ENCODE results near the gene DEPDC7. TPM values are rescaled to one million over a fixed set of nuclear protein-coding genes. Genes with fewer than 3 reads are reported as not detected.
A peak's percentile ranks its signal among the peaks of the same experiment; 100 is the strongest.

Gene DEPDC7
- total RNA-seq, 1 experiment from 2014 or later: 5.6 TPM

DNA sequence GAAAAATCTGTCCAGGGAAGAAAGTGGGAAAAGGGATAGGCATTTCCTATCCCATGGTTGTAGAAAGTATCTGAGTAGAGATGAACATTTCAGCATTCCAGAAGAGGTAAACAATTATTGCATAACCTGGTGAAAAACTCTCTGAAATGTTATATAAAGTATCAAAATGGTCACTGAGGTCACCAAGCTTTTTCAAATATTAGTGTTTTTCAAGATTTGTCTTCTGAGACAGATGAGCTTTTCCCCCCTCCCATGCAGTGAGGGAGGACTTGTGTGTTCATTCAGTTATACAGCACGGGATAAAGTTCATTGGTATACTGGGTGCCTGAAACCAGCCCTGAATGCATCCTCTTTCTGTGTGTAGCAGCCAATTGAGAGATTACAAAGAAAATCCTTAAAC is 1.9 kb upstream of the DEPDC7 start:
- Mint-ChIP-seq H3K9me3 (no peaks in the 10 kb centered on the region), H3K27me3 (ENCODE audit: low read depth) (peaks cover 38% of the 10 kb centered on the region), H3K4me1 (peaks cover 18% of the 10 kb centered on the region), H3K27ac (no peak overlapping the region), H3K4me3 (no peak overlapping the region), H3K36me3 (no peaks in the 10 kb centered on the region)
- CTCF ChIA-PET: no interaction called here
- POLR2A ChIA-PET: no interaction called here
- DNase-seq (ENCODE audit: low spot score): no peak
- no peak for ATAC-seq
- TF ChIP-seq, protein P1, sequence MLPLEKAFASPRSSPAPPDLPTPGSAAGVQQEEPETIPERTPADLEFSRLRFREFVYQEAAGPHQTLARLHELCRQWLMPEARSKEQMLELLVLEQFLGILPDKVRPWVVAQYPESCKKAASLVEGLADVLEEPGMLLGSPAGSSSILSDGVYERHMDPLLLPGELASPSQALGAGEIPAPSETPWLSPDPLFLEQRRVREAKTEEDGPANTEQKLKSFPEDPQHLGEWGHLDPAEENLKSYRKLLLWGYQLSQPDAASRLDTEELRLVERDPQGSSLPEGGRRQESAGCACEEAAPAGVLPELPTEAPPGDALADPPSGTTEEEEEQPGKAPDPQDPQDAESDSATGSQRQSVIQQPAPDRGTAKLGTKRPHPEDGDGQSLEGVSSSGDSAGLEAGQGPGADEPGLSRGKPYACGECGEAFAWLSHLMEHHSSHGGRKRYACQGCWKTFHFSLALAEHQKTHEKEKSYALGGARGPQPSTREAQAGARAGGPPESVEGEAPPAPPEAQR (CRISPR knock-in tag; IDR thresholded peaks at IDR 0.05): no peak
- TF ChIP-seq SOX15 (CRISPR knock-in tag; IDR thresholded peaks at IDR 0.05): no peak
- TF ChIP-seq, protein P2, sequence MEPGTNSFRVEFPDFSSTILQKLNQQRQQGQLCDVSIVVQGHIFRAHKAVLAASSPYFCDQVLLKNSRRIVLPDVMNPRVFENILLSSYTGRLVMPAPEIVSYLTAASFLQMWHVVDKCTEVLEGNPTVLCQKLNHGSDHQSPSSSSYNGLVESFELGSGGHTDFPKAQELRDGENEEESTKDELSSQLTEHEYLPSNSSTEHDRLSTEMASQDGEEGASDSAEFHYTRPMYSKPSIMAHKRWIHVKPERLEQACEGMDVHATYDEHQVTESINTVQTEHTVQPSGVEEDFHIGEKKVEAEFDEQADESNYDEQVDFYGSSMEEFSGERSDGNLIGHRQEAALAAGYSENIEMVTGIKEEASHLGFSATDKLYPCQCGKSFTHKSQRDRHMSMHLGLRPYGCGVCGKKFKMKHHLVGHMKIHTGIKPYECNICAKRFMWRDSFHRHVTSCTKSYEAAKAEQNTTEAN (CRISPR knock-in tag; IDR thresholded peaks at IDR 0.05): no peak
- TF ChIP-seq, protein P3, sequence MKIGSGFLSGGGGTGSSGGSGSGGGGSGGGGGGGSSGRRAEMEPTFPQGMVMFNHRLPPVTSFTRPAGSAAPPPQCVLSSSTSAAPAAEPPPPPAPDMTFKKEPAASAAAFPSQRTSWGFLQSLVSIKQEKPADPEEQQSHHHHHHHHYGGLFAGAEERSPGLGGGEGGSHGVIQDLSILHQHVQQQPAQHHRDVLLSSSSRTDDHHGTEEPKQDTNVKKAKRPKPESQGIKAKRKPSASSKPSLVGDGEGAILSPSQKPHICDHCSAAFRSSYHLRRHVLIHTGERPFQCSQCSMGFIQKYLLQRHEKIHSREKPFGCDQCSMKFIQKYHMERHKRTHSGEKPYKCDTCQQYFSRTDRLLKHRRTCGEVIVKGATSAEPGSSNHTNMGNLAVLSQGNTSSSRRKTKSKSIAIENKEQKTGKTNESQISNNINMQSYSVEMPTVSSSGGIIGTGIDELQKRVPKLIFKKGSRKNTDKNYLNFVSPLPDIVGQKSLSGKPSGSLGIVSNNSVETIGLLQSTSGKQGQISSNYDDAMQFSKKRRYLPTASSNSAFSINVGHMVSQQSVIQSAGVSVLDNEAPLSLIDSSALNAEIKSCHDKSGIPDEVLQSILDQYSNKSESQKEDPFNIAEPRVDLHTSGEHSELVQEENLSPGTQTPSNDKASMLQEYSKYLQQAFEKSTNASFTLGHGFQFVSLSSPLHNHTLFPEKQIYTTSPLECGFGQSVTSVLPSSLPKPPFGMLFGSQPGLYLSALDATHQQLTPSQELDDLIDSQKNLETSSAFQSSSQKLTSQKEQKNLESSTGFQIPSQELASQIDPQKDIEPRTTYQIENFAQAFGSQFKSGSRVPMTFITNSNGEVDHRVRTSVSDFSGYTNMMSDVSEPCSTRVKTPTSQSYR (CRISPR knock-in tag; IDR thresholded peaks at IDR 0.05): no peak
- no peak for TF ChIP-seq FOXJ3 (CRISPR knock-in tag; IDR thresholded peaks at IDR 0.05; ENCODE audit: borderline replicate concordance)
- no peak for TF ChIP-seq RELA (CRISPR knock-in tag; IDR thresholded peaks at IDR 0.05; ENCODE audit: borderline replicate concordance)
- no peak for TF ChIP-seq ESRRA (CRISPR knock-in tag; IDR thresholded peaks at IDR 0.05; ENCODE audit: borderline replicate concordance)
- TF ChIP-seq ZNF138 (CRISPR knock-in tag; conservative IDR thresholded peaks at IDR 0.05): no peak
- TF ChIP-seq SP1 (CRISPR knock-in tag; conservative IDR thresholded peaks at IDR 0.05): no peak
- TF ChIP-seq CREM (CRISPR knock-in tag; IDR thresholded peaks at IDR 0.05): no peak
- no peak for TF ChIP-seq GTF2I (CRISPR knock-in tag; conservative IDR thresholded peaks at IDR 0.05)
- TF ChIP-seq, protein P4, sequence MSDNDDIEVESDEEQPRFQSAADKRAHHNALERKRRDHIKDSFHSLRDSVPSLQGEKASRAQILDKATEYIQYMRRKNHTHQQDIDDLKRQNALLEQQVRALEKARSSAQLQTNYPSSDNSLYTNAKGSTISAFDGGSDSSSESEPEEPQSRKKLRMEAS (CRISPR knock-in tag; IDR thresholded peaks at IDR 0.05): no peak

DNA sequence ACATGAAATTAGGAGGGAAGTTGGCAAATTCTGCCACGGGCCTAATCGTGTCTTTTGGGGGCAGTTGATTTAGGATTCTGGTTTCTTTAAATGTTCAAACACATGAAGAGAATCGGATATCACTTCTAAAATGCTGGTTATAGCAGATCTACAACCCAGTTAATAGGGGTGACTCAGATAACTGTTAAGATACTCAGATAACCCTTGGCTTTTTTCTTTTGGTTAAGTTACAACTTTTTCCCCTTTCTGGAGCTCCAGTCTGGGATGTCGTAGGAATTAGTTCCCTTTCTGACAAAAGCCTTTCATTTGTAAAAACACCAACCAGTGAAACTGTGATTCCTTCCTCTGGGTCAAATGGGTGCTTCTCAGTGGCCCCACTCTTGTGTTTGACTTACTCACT is 976 bp downstream of the DEPDC7 start:
- Mint-ChIP-seq H3K9me3 (no peaks in the 10 kb centered on the region), H3K27me3 (ENCODE audit: low read depth) (peaks cover 38% of the 10 kb centered on the region), H3K4me1 (peaks cover 18% of the 10 kb centered on the region), H3K4me3 (peak overlapping the region; percentile 71), H3K27ac (no peak overlapping the region), H3K36me3 (no peaks in the 10 kb centered on the region)
- no peak for ATAC-seq
- no peak for TF ChIP-seq ZNF138 (CRISPR knock-in tag; conservative IDR thresholded peaks at IDR 0.05)
- no peak for TF ChIP-seq NR3C1 (CRISPR knock-in tag; conservative IDR thresholded peaks at IDR 0.05; ENCODE audit: low read depth)
- TF ChIP-seq JAZF1 (CRISPR knock-in tag; IDR thresholded peaks at IDR 0.05): no peak
- TF ChIP-seq, protein P5, sequence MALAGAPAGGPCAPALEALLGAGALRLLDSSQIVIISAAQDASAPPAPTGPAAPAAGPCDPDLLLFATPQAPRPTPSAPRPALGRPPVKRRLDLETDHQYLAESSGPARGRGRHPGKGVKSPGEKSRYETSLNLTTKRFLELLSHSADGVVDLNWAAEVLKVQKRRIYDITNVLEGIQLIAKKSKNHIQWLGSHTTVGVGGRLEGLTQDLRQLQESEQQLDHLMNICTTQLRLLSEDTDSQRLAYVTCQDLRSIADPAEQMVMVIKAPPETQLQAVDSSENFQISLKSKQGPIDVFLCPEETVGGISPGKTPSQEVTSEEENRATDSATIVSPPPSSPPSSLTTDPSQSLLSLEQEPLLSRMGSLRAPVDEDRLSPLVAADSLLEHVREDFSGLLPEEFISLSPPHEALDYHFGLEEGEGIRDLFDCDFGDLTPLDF (CRISPR knock-in tag; IDR thresholded peaks at IDR 0.05): no peak
- TF ChIP-seq, protein P6, sequence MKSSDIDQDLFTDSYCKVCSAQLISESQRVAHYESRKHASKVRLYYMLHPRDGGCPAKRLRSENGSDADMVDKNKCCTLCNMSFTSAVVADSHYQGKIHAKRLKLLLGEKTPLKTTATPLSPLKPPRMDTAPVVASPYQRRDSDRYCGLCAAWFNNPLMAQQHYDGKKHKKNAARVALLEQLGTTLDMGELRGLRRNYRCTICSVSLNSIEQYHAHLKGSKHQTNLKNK (CRISPR knock-in tag; IDR thresholded peaks at IDR 0.05): no peak
- TF ChIP-seq, protein P7, sequence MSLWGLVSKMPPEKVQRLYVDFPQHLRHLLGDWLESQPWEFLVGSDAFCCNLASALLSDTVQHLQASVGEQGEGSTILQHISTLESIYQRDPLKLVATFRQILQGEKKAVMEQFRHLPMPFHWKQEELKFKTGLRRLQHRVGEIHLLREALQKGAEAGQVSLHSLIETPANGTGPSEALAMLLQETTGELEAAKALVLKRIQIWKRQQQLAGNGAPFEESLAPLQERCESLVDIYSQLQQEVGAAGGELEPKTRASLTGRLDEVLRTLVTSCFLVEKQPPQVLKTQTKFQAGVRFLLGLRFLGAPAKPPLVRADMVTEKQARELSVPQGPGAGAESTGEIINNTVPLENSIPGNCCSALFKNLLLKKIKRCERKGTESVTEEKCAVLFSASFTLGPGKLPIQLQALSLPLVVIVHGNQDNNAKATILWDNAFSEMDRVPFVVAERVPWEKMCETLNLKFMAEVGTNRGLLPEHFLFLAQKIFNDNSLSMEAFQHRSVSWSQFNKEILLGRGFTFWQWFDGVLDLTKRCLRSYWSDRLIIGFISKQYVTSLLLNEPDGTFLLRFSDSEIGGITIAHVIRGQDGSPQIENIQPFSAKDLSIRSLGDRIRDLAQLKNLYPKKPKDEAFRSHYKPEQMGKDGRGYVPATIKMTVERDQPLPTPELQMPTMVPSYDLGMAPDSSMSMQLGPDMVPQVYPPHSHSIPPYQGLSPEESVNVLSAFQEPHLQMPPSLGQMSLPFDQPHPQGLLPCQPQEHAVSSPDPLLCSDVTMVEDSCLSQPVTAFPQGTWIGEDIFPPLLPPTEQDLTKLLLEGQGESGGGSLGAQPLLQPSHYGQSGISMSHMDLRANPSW (CRISPR knock-in tag; conservative IDR thresholded peaks at IDR 0.05; ENCODE audit: low read depth): no peak
- TF ChIP-seq, protein P8, sequence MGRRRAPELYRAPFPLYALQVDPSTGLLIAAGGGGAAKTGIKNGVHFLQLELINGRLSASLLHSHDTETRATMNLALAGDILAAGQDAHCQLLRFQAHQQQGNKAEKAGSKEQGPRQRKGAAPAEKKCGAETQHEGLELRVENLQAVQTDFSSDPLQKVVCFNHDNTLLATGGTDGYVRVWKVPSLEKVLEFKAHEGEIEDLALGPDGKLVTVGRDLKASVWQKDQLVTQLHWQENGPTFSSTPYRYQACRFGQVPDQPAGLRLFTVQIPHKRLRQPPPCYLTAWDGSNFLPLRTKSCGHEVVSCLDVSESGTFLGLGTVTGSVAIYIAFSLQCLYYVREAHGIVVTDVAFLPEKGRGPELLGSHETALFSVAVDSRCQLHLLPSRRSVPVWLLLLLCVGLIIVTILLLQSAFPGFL (CRISPR knock-in tag; IDR thresholded peaks at IDR 0.05; ENCODE audit: borderline replicate concordance): no peak
- POLR2A ChIA-PET: interaction anchor here (1.4 to 2.1 kb wide), 2 partner anchors 8 to 23 kb away, joined by 6 to 12 read pairs; partner anchors contain the start of gene TCP11L1
- DNase-seq (ENCODE audit: low spot score): no peak
- CTCF ChIA-PET: interaction anchor here (0.9 to 2.8 kb wide), 7 partner anchors 8 to 176 kb away, joined by 3 to 18 read pairs (median 7); partner anchors contain the start of genes QSER1 and TCP11L1

Data from WTC11 (cell line).